ENCODE measurements around the gene GSTA1.

- TF ChIP-seq CTCF (IDR thresholded peaks at IDR 0.05) (no peak), POLR2A (IDR thresholded peaks at IDR 0.05) (no peak), EP300 (IDR thresholded peaks at IDR 0.05) (no peak), POLR2AphosphoS5 (IDR thresholded peaks at IDR 0.05) (no peak)
Observed at GRCh38 chr6:52749556-52750152, 54.0 kb downstream of the GSTA1 start.
